K562 (cell line): ENCODE data around the gene GFI1. TPM values are rescaled to one million over a fixed set of nuclear protein-coding genes. Genes with fewer than 3 reads are reported as not detected.

Experiments used
- REST ChIP-seq, 2 experiments: fragments of 450-650 bp; formaldehyde crosslinking in 1 of 2; IDR thresholded peaks; 2 replicates each; pipeline versions ENCODE4 v1.4.0 to v1.6.1; 2014 to 2020; ENCODE audit warnings: mild to moderate bottlenecking in 2 of 2, borderline replicate concordance in 1 of 2, low read depth in 1 of 2
- SMAD1 ChIP-seq: fragments of 150-350 bp; IDR thresholded peaks from 2 replicates; pipeline ENCODE4 v1.6.1; 2014; ENCODE audit warnings: low read length, low read depth; ENCODE audit not compliant: partially characterized antibody
- polyA plus RNA-seq, 8 experiments: library from polyadenylated mRNA; depleted of rRNA in 4 of 8; stranded (reverse) in 5 of 8; unstranded in 3 of 8; fragments of >200 nt; fragmentation: Nextera tagmentation in 2 of 8; fragmentation: Illumina TruSeq in 1 of 8; extraction: Ambion mirVana in 2 of 8; extraction: Trizol in 1 of 8; gene quantifications; 2 replicates each; pipeline versions ENCODE4 v1.2.1 to v1.2.3, GENCODE V29; 2011 to 2014; ENCODE audit warnings: inconsistent platforms in 1 of 8, missing spikeins in 1 of 8
- total RNA-seq, 7 experiments: library from RNA; depleted of rRNA in 6 of 7; stranded (reverse); fragments of >200 nt in 6 of 7; fragmentation: Illumina TruSeq in 2 of 7; extraction: Trizol in 2 of 7; gene quantifications; 2 replicates each; pipeline versions ENCODE4 v1.2.1 to v1.2.3, GENCODE V29; 2011 to 2021; ENCODE audit warnings: low replicate concordance in 1 of 7

The GFI1 gene
- total and polyA plus RNA-seq, 9 of the 15 experiments (the other 6 are each of a cell fraction or from before 2014, with no cell fraction given) = 0.07 to 0.93 (median 0.46) TPM

- no peak for TF ChIP-seq REST (IDR thresholded peaks at IDR 0.05; ENCODE audit: borderline replicate concordance)
- 0 out of 2 replicates have a peak, but pooled peaks have one; percentile 40 for TF ChIP-seq REST (CRISPR knock-in tag; IDR thresholded peaks at IDR 0.05; ENCODE audit: low read depth)
- TF ChIP-seq SMAD1 = no peak
These were observed 1.1 kb downstream of the GFI1 start (continued) for GRCh38 chr1:92485381-92486250.
